CD14-positive monocyte (primary cell): ENCODE measurements around the gene NCBP1. TPM values are rescaled to one million over a fixed set of nuclear protein-coding genes. Genes with fewer than 3 reads are reported as not detected.

ENCODE experiments used
- DNase-seq, 3 donors: peaks; one replicate each; pipeline ENCODE4 v3.0.0-alpha.2; 2011 to 2022
- H2AFZ ChIP-seq: 2 replicates; pipeline ENCODE4 v1.6.0; 2012; ENCODE audit warnings: mild to moderate bottlenecking, low read depth, low read length, inconsistent platforms; ENCODE audit not compliant: insufficient read depth, poor library complexity, severe bottlenecking
- H3K27ac ChIP-seq, 2 donors: 1 replicate in 1 of 2; 2 replicates in 1 of 2; pipeline ENCODE4 v1.5.1; 2012 to 2013; ENCODE audit warnings: low read length in 2 of 2, control low read depth in 1 of 2, inconsistent platforms in 1 of 2, low read depth in 1 of 2, mild to moderate bottlenecking in 1 of 2
- H3K27me3 ChIP-seq, 2 donors: one replicate each; pipeline versions ENCODE4 v1.6.0 to v1.6.1; 2011 to 2013; ENCODE audit warnings: low read length in 2 of 2; ENCODE audit not compliant: control insufficient read depth in 2 of 2, insufficient read depth in 2 of 2
- H3K36me3 ChIP-seq, 2 donors: replicated peaks in 1 of 2; 1 replicate in 1 of 2; 2 replicates in 1 of 2; pipeline versions ENCODE4 v1.5.1 to v1.6.1; 2012 to 2013; ENCODE audit warnings: low read length in 2 of 2, control low read depth in 1 of 2, inconsistent platforms in 1 of 2, mild to moderate bottlenecking in 1 of 2; ENCODE audit not compliant: insufficient read depth in 2 of 2, control insufficient read depth in 1 of 2
- H3K4me1 ChIP-seq, 2 donors: 1 replicate in 1 of 2; 2 replicates in 1 of 2; pipeline versions ENCODE4 v1.5.1 to v1.6.1; 2012 to 2013; ENCODE audit warnings: low read length in 2 of 2, control low read depth in 1 of 2, inconsistent platforms in 1 of 2, mild to moderate bottlenecking in 1 of 2, moderate library complexity in 1 of 2; ENCODE audit not compliant: insufficient read depth in 2 of 2, control insufficient read depth in 1 of 2
- H3K4me2 ChIP-seq: replicated peaks from 2 replicates; pipeline ENCODE3; 2012; ENCODE audit warnings: low read length, moderate library complexity, mild to moderate bottlenecking; ENCODE audit not compliant: poor library complexity, severe bottlenecking; ENCODE audit errors: extremely low read depth
- H3K4me3 ChIP-seq, 3 experiments: fragments of 200-600 bp in 1 of 3; sonication (generic) in 1 of 3; replicated peaks in 1 of 3; 1 replicate in 2 of 3; 2 replicates in 1 of 3; pipeline ENCODE4 v1.5.1; 2011 to 2013; ENCODE audit warnings: low read length in 3 of 3, mild to moderate bottlenecking in 3 of 3, control low read depth in 2 of 3, low read depth in 2 of 3, inconsistent platforms in 1 of 3, moderate library complexity in 1 of 3
- H3K79me2 ChIP-seq: 2 replicates; pipeline ENCODE4 v1.6.0; 2012; ENCODE audit warnings: mild to moderate bottlenecking, control low read depth, inconsistent platforms, low read length, moderate library complexity; ENCODE audit not compliant: insufficient read depth
- H3K9ac ChIP-seq: 2 replicates; pipeline ENCODE4 v1.6.0; 2017; ENCODE audit warnings: low read length, mild to moderate bottlenecking; ENCODE audit not compliant: insufficient read depth, poor library complexity, severe bottlenecking
- H3K9me3 ChIP-seq, 2 donors: replicated peaks in 1 of 2; 1 replicate in 1 of 2; 2 replicates in 1 of 2; pipeline versions ENCODE4 v1.5.1 to v1.6.1; 2012 to 2013; ENCODE audit warnings: low read length in 2 of 2, control low read depth in 1 of 2; ENCODE audit not compliant: control insufficient read depth in 1 of 2, insufficient read depth in 1 of 2
- H4K20me1 ChIP-seq: 2 replicates; pipeline ENCODE4 v1.6.0; 2012; ENCODE audit warnings: mild to moderate bottlenecking, low read length, control low read depth, moderate library complexity; ENCODE audit not compliant: insufficient read depth
- H3K27ac Mint-ChIP-seq, 7 donors: one replicate each; pipeline ENCODE4 v1.8.0; 2020; ENCODE audit warnings: mild to moderate bottlenecking in 7 of 7, mixed read lengths in 7 of 7, moderate library complexity in 6 of 7, inconsistent platforms in 2 of 7
- H3K27me3 Mint-ChIP-seq, 3 donors: one replicate each; pipeline ENCODE4 v1.8.0; 2021 to 2022; ENCODE audit warnings: low read depth in 3 of 3, mild to moderate bottlenecking in 3 of 3, mixed read lengths in 3 of 3, moderate library complexity in 3 of 3, inconsistent platforms in 1 of 3
- H3K36me3 Mint-ChIP-seq, 2 donors: one replicate each; pipeline ENCODE4 v1.8.0; 2020; ENCODE audit warnings: mixed read lengths in 2 of 2, inconsistent platforms in 1 of 2, mild to moderate bottlenecking in 1 of 2
- H3K4me1 Mint-ChIP-seq: one replicate; pipeline ENCODE4 v1.8.0; 2020; ENCODE audit warnings: mild to moderate bottlenecking, mixed read lengths
- H3K4me3 Mint-ChIP-seq, 2 donors: one replicate each; pipeline ENCODE4 v1.8.0; 2020; ENCODE audit warnings: mild to moderate bottlenecking in 2 of 2, mixed read lengths in 2 of 2, moderate library complexity in 1 of 2
- H3K9me3 Mint-ChIP-seq, 7 donors: one replicate each; pipeline ENCODE4 v1.8.0; 2020 to 2022; ENCODE audit warnings: mixed read lengths in 7 of 7, mild to moderate bottlenecking in 6 of 7, moderate library complexity in 6 of 7, inconsistent platforms in 2 of 7
- CTCF ChIP-seq: fragments of 200-600 bp; IDR thresholded peaks from one replicate; pipeline ENCODE4 v1.8.0; 2022; ENCODE audit warnings: antibody characterized with exemption, mild to moderate bottlenecking
- WGBS: methylation state at CpG from one replicate; pipeline ENCODE4 v1.1.5; 2013; ENCODE audit warnings: missing lambda C conversion rate; ENCODE audit not compliant: insufficient coverage; 5-methylcytosine and 5-hydroxymethylcytosine counted together
- intact Hi-C, 2 donors: fragments of 100-400 bp; cut with micrococcal nuclease; formaldehyde crosslinking; loops; one replicate each; pipeline versions ENCODE4 v1.15.0 to v1.15.1; 2023
- polyA plus RNA-seq, 3 donors: library from polyadenylated mRNA; depleted of rRNA in 1 of 3; unstranded in 2 of 3; stranded (reverse) in 1 of 3; fragments of 300-500 nt in 2 of 3; fragments of >200 nt in 1 of 3; fragmentation: Illumina TruSeq in 2 of 3; gene quantifications; 1 replicate in 2 of 3; 2 replicates in 1 of 3; pipeline ENCODE4 v1.2.3, GENCODE V29; 2012 to 2021

NCBP1 gene
- polyA plus RNA-seq, 3 donors = 8.9 to 15.8 (median 11.1) TPM

- peaks cover 58 to 66% of the 10 kb centered on the region in 2 donors for H3K36me3 Mint-ChIP-seq
- H3K9me3 ChIP-seq = no peaks in the 10 kb centered on the region
- H3K36me3 ChIP-seq = peaks cover 44 to 71% of the 10 kb centered on the region in 2 donors
- H3K4me3 ChIP-seq = no peak overlapping the region
- H3K9me3 Mint-ChIP-seq = no peaks in the 10 kb centered on the region
- H3K27me3 ChIP-seq = no peaks in the 10 kb centered on the region
- H3K4me1 ChIP-seq = peaks cover 4 to 6% of the 10 kb centered on the region in 2 donors
- no peak for DNase-seq
- H3K27ac Mint-ChIP-seq = no peak overlapping the region
- peaks cover 0 to 4% (median 0%) of the 10 kb centered on the region in 3 donors for H3K27me3 Mint-ChIP-seq
- H3K4me1 Mint-ChIP-seq = peaks cover 7% of the 10 kb centered on the region
- H3K27ac ChIP-seq = no peak overlapping the region
- 93% methylated on average over 3 of the region's 7 CpGs for WGBS
- TF ChIP-seq CTCF = no peak
- no peak overlapping the region for H2AFZ ChIP-seq
- no peak overlapping the region for H3K4me2 ChIP-seq
- intact Hi-C loops = no loop called here
- H3K4me3 Mint-ChIP-seq = no peak overlapping the region
- no peak overlapping the region for H3K9ac ChIP-seq
- no peaks in the 10 kb centered on the region for H4K20me1 ChIP-seq
- H3K79me2 ChIP-seq = no peaks in the 10 kb centered on the region
Observed at GRCh38 chr9:97601228-97601898, 32.3 kb upstream of the NCBP1 start.

GRCh38 chr9:97602430-97602829 is 31.2 kb upstream of the NCBP1 start:
- no peak overlapping the region for H3K4me3 Mint-ChIP-seq
- no peaks in the 10 kb centered on the region for H3K27me3 ChIP-seq
- peaks cover 0 to 4% (median 0%) of the 10 kb centered on the region in 3 donors for H3K27me3 Mint-ChIP-seq
- H3K4me1 Mint-ChIP-seq = peaks cover 7% of the 10 kb centered on the region
- H3K36me3 Mint-ChIP-seq = peaks cover 66 to 73% of the 10 kb centered on the region in 2 donors
- no peak overlapping the region for H3K9ac ChIP-seq
- H4K20me1 ChIP-seq = no peaks in the 10 kb centered on the region
- no peaks in the 10 kb centered on the region for H3K9me3 Mint-ChIP-seq
- H3K4me1 ChIP-seq = peaks cover 4 to 6% of the 10 kb centered on the region in 2 donors
- peaks cover 44 to 82% of the 10 kb centered on the region in 2 donors for H3K36me3 ChIP-seq
- TF ChIP-seq CTCF = no peak
- no peak overlapping the region for H3K4me2 ChIP-seq
- no peak overlapping the region for H3K4me3 ChIP-seq
- H3K27ac Mint-ChIP-seq = no peak overlapping the region
- no peak for DNase-seq
- H3K9me3 ChIP-seq = no peaks in the 10 kb centered on the region
- WGBS = 100% methylated on average over 6 of the region's 10 CpGs
- H3K79me2 ChIP-seq = no peaks in the 10 kb centered on the region
- H2AFZ ChIP-seq = no peak overlapping the region
- intact Hi-C loops = no loop called here
- no peak overlapping the region for H3K27ac ChIP-seq
